SK-N-MC (cell line): ENCODE results near the gene CGB5.

ENCODE experiments used
- EZH2 ChIP-seq: fragments of 200-600 bp; sonication (generic); IDR thresholded peaks from one replicate; pipeline ENCODE4 v1.6.1; 2017; ENCODE audit warnings: antibody characterized with exemption
- POLR2AphosphoS5 ChIP-seq: IDR thresholded peaks from 2 replicates; pipeline ENCODE4 v1.6.1; 2012; ENCODE audit warnings: mild to moderate bottlenecking, low read depth, low read length, borderline replicate concordance

DNA sequence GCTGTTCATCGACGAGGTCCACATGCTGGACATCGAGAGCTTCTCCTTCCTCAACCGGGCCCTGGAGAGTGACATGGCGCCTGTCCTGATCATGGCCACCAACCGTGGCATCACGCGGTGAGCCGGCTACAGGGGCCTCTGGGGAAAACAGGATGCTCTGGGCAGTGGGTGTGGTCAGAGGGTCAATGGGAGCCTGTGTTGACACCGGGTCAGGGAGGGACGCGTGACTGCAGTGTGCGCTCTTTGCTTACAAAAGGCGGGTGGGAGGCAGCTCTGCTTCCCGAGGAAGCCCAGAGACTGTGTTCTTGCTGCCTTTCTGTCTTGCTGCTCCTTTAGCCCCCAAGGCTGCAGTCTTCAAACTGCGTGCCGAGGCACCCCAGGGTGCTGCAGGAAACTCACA, 32.5 kb upstream of the CGB5 start:
- no peak for TF ChIP-seq EZH2
- no peak for TF ChIP-seq POLR2AphosphoS5
